HUDEP-2 (cell line): ENCODE results near the gene MRPL17.
A peak's percentile ranks its signal among the peaks of the same experiment; 100 is the strongest.
"Not testable (repeated sequence)": the region's sequence is repeated elsewhere in the genome, so short reads cannot be mapped to it uniquely, and the experiment has no call there.

Experiments
- DNase-seq, 76 experiments: peaks; one replicate each; lab custom pipeline; 2025; ENCODE audit not compliant: unreplicated experiment in 76 of 76; lab: John Stamatoyannopoulos, UW

The MRPL17 gene

DNA sequence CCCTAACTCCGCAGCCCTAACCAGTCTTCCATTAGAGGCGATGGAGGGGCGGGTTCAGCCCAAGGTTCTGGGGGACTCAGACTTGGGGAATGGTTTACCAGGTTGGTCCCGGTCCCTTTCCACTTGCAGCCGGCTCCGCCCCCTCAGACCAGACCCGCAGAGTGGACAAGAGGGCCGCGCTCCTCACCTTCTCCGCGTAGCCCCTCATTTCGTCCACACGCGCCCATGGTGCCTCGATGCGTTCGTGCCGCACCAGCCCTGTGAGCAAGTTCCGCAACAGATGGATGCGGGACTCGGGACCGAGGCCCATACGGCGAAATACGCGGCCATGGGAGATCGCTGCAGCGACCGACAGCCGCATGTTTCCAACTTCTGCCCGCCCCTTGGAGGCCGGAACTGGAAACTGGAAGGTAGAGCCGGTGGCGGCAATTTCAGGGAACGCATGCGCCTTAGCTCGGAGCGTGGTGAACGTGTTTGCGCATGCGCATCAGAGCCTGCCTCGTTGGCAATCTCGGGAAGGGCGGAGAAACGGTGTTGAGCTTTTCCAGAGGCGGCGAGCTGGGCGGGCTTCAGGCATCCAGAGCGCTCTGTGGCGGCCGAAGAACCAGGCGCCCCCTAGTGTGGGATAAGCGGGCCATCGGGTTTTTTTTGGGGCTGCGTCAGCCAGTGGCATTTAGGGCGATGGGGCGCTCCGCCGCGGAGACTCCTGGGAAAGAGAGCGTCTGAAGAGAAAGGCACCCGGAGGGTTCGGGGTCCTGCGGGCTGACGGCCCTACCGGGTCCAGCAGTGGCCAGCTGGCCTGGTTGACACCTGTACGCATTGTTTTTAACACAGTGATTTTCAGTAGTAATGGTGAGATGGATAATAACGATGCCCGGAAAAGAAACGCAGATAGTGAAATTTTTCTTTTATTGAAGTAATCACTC lies at the start of gene MRPL17:
TSS of gene MRPL17 (minus strand) at position 405 of the 926 bp plus-strand sequence. CDS start at position 361, 44 bp downstream.
- peak; percentile 33 to 99 (median 98) for DNase-seq

GRCh38 chr11:6727971-6728760 lies 45.0 kb upstream of the MRPL17 start:
- no peak for DNase-seq

DNA sequence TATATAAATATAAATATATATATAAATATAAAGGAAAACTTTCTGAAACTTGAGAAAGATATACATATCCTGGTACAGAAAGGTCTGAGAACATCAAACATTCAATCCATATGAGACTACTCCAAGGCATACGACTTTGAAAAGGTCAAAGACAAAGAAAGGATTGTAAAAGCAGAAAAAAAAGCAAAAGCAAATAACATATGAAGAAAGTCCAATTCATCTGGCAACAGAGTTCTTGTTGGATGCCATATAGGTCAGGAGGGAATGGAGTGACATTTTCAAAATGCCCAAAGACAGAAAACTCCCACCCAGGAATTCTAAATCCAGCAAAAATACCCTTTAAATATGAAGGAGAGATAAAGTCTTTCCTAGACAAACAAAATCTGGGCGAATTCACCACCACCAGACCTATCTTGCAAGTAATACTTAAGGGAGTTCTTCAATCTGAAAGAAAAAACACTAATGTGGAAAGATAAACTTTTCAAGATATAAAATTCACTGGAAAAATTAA lies 42.3 kb upstream of the MRPL17 start:
- DNase-seq: no peak

- DNase-seq: no peak
Observed at GRCh38 chr11:6724013-6724412, 40.9 kb upstream of the MRPL17 start.

DNA sequence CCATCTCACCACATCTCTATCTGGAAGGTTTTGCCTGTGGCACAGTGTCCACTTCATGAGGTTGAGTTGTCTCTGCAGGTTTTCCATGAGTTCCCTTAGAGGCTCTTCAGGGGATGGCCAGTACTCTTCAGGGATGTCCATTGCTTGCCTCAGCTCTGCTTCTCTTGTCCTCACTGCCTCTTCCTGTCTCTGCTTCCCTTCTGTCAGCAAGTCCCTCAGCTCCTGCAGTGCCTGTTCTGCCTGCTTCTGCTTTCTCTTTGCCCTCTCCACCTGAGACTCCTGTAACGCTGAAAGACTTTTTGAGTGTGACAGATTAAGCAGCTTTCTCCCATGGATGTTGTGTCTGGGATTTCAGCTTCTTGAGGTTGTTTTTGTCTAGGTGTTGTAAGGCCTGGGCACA lies 38.2 kb upstream of the MRPL17 start:
- DNase-seq: no peak

DNA sequence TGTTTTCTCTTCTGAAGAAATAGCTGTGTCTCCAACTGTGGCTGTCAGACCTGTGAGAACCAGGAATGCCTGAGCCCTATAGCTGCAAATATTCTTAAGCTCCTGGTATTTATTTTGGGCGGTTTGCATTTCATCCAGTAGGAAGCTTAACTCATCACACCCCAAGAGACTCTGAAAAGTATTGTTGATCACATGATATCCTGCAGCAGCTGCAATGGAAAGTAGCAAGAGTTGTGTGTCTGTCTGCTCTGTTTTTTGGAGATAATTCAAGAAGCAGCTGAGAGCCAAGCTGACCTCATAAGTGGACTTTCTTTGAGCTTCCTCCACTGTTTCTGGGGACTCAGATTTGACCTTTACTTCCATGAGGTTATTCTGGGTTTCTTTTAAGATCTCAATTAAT lies 36.4 kb upstream of the MRPL17 start:
- DNase-seq: no peak

GRCh38 chr11:6717426-6717825 lies 34.3 kb upstream of the MRPL17 start:
- no peak for DNase-seq

DNA sequence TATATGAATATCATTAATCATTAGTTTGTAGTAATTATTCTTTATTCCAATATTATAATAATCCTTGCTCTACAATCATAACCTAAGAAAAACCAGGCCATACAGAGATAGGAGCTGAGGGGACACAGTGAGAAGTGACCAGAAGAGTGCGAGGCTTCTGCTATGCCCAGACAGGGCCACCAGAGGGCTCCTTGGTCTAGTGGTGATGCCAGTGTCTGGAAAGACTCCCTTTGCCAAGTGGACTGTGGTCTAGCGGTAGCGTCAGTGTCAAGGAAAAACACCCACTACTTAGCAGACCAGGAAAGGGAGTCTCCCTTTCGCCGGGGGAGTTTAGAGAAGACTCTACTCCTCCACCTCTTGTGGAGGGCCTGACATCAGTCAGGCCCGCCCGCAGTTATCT lies 28.4 kb upstream of the MRPL17 start:
- DNase-seq: peak in 32 of 76 experiments; percentile 4 to 71 (median 18)

DNA sequence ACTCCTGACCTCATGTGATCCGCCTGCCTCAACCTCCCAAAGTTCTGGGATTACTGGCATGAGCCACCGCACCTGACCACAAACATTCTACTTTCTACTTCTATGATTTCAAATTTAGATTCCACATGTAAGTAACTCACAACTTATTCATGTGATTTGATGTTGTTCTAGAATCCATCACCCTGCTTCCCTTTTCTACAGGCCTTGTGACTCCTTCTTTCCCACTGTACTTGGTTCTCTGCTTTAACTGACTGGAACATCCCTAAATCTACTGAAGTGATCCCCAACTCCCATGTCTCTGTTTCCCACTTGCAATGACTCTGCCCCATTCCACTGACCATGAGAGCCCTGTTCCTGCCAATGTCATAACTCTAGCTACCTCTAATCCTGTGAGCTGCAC lies 25.7 kb upstream of the MRPL17 start:
- DNase-seq: no peak

- DNase-seq: peak in 18 of 76 experiments; percentile 2 to 39 (median 21)
Observed at GRCh38 chr11:6705905-6706535, 22.9 kb upstream of the MRPL17 start.

DNA sequence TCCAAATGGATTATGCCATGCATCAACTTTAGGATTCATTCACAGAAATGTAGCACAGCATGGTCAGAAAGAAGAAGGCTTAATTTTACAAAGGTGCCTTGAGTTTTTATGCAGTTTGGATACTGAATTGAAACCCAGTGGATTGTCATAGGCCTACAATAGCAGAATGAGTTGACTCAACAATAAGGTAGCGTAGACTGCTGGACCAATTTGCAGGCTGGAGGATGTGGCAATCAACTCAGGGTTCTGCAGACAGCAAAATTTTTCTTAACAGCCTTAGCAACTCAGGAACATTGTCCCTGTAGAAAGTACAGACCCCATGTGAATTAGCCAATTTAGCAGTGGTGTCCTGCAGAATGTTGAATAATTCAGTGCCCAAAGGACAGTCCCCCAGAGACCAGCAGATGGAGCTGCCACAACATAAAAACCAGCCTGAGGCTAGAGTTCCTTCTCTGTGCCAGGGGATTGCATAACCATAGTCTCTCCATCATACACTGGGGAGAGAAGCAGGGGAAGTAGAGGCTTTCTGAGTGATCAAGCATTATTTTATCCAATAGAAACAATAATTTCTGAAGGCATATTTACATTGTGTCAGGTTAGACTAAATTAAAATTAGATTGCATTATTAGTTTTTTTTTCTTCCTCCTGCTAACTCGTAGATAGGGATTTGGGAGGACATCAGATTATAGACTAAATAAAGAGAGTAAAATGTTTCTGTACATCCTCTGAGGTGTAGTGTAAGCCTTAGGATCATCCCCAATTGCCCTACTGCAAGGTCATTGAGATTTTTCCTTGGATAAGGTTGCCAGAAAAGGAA lies 20.3 kb upstream of the MRPL17 start:
- DNase-seq: peak in 27 of 76 experiments; percentile 3 to 68 (median 18)

GRCh38 chr11:6701955-6702354 lies 18.8 kb upstream of the MRPL17 start:
- not testable (repeated sequence) for DNase-seq

- no peak for DNase-seq
Observed at GRCh38 chr11:6695377-6695776, 12.2 kb upstream of the MRPL17 start.

DNA sequence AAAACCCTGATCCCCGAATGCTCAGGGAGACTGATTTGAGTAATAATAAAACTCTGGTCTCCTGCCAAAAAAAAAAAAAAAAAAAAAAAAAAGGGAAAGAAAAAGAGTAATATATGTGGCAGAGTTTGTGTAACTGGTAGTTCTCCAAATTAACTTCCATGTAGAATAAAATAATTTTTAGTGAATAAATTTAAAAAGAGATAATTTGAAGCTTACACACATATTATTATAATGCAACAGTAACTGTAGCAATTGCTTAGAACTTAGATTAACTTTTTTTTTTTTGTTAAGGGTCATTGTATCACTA lies 11.0 kb upstream of the MRPL17 start:
- DNase-seq: no peak

DNA sequence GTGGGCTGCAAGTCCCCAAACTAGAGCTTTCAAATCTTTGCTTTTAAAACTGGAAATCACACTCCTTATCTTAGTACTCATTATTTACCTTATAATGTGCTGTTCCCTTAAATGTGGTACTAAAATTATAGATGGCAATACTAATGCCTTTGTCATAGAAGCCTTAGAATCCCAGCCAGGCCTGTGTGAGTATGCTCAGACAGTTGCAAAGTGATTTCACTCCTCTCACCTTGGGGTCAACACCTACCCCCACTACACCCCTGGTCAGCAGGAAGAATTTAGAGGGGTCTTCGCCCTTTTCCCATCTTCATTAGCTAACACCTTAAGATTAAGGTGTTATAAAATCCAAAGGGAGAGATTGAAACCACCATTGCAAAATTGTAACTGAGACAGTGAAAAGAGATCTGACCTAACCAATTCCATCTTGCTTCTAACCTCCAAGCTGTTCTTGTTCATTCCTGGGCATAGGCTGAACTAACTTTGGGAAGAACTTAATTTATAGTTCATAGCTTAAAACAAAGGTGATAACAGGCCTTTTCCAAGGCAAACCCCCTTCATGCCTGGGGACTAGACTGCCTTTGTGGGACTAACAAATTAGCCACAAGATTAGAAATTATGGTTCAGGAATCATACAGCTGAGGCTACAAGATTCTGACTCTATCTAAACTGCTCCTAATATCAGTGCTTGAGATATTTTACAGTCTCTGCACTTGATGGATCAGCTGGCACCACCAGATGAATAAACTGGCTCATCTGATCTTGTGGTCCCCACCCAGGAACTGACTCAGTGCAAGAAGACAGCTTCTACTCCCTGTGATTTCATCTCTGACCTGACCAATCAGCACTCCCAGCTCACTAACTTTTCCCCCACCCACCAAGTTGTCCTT lies 10.4 kb upstream of the MRPL17 start:
- DNase-seq: peak in 43 of 76 experiments; percentile 5 to 88 (median 45)

- DNase-seq: no peak
Observed at GRCh38 chr11:6692128-6692527, 9.0 kb upstream of the MRPL17 start.

- peak in 13 of 76 experiments; percentile 28 to 79 (median 66) for DNase-seq
Observed at GRCh38 chr11:6690431-6691132, 7.4 kb upstream of the MRPL17 start.

GRCh38 chr11:6687876-6688275 lies 4.7 kb upstream of the MRPL17 start:
- DNase-seq: no peak

GRCh38 chr11:6686006-6686405 lies 2.9 kb upstream of the MRPL17 start:
- no peak for DNase-seq
